HG03342 (cell line): ENCODE data around the gene DDX20.
A peak's percentile ranks its signal among the peaks of the same experiment; 100 is the strongest.
"Not testable (repeated sequence)": the region's sequence is repeated elsewhere in the genome, so short reads cannot be mapped to it uniquely, and the experiment has no call there.

Experiments
- ATAC-seq: cut with Tn5 transposase; IDR thresholded peaks from one replicate; pipeline ENCODE4 v1.9.1; 2021; ENCODE audit warnings: mild to moderate bottlenecking, moderate library complexity; ENCODE audit not compliant: unreplicated experiment

DDX20 gene

DNA sequence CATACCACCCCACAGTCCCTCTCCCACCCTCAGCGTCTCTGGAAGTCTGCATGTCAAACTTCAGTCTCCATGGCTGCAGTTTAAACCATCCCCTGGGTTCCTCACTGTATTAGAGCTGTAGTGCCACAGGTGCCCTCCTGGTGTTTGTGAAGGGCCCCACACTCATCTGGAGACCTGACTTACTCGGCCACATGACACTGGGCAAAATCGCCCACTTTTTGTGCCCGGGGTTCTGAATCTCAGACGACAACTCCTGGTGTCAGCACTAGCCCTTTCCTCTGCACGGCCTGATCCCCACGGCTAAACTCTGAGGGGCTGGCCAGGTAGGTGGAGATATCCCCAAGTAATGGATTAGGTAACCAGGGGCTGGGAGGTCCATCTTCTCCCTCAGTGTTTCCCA, 23.0 kb upstream of the DDX20 start:
- ATAC-seq = no peak

DNA sequence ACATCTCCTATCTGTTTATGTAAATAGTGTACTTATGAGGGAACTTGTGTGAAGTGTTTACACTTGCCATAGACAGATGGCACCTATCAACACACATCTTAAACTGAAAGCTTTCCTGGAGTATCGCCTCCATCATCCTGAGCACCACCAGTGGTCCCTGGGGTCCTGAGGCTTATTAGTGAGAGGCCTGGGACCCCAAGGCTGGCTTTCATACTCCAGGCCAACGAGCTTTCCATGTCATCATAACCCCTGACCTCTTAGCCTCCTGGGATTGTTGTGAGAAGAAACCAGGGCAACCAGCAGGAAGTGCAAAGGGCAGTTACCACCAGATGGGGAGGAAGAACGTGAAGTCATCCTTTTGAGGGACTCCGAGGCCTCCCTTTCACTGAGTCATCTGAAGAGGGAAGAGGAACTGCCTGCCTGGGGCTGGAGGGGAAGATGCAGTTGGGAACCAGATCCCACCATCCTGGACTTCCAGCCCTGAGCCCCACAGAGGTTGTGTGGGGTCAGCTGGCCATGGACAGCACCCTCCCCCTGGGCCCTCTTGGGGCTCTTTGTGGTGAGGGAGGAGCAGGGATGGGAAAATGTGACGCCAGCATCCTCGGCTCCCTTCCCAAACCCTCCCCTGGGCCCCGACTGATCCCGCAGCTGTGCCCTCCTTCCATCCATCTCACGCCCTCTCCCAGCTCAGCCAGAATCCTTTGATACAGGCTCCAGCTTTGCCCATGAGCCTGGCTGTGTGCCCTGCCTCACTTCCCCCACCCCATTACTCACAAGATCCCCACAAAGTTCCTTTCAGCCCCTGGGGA, 22.3 kb upstream of the DDX20 start:
- no peak for ATAC-seq

DNA sequence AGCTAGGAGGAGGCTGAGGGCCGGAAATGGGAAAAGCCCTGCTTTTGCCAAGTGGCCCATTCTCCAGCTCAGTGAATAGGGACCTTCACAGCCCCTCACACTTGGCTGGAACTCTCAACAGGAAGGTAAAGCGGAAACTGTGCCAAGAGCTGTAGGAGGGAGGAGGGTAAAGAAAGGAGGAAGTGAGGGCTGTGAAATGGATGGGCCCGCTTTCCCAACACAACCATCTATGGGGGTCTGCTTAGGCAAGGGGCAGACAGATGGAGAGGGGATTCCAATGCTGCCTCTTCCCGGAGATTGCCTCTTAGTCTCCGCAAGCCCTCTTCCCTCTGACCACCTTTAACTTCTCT, 21.7 kb upstream of the DDX20 start:
- no peak for ATAC-seq

DNA sequence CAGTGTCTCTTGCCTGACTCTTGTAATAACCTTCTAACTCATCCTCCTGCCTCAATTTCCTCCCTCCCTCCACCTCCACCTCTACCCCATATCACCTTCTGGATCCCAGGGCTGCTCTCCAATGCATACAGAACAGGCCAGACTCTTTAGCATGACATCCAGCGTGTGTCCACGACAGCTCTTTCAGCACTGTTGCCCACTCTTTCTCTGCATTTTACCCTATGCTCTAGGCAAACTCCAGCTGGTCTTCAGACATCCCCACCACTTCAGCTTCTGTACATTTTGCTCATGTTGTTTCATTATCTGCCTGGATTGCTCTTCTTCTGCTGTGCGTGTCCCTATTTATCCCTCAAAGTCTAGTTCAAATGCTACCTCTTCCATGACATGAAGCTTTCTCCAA, 21.3 kb upstream of the DDX20 start:
- ATAC-seq = no peak

DNA sequence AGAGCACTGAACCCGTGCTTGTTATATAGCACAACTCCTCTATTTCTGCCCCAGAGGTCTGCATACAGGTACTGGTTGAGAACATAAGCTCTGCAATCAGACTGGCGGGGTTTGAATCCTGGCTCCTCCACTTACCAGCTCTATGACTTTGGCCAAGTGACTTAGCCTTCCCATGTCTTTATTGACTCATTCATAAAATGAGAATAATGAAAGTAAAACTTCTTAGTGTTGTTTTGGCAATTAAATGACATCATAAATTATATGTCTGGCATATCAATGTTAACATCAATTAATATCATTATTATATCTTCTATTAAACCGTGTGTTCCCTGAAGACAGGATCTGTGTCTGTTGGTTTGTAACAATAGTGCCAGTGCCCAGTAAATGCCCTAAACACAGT, 20.8 kb upstream of the DDX20 start:
- no peak for ATAC-seq

DNA sequence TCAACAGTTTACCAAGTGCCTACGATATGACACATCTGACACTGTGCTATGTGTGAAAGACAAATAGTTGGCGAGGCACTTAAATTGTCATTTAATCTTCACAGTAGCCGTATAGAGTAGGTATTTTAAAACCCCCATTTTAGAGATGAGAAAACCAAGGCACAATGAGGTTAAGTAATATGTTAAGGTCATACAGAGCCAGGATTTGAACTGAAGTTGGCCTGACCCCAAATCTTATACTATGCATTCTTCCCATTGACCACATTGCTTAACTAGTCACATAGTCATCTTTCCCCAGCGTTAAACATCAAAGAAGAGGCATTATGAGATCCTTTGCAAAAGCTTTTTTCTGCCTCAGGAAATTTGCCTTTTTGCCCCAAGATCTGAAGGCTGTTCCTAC, 20.4 kb upstream of the DDX20 start:
- ATAC-seq = no peak

DNA sequence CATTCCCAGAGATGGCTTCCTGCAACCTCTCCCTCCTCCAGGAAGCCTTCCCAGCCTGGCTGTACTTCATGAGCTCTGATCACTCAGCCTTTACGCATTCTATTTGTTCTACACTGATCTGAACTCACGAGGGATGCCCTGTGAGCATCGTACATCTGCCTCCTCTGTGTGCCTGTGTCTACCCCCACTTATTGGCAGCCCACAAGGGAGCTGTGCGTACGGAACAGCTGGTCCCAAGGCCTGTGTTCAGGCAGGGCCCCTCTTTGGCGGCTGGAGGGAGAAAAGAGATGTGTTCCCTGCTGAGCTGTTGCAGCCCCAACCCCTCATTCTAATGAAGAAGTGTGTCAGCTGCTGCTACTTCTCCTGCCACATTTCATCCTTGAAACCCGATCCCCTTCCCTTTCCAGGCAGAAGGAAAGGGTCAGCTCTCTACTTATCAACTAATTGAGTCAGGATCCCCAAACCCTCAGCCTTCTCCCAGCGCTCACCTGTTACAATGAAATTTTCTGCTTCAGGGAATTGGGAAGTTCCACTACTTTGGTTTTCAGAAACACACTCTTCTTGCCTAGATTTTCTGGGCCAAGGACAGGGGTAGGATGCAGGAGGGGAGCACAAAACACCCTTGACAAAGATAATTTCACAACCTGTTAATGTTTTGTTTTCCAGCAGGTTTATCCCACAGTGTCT, 19.7 kb upstream of the DDX20 start:
- ATAC-seq = no peak

DNA sequence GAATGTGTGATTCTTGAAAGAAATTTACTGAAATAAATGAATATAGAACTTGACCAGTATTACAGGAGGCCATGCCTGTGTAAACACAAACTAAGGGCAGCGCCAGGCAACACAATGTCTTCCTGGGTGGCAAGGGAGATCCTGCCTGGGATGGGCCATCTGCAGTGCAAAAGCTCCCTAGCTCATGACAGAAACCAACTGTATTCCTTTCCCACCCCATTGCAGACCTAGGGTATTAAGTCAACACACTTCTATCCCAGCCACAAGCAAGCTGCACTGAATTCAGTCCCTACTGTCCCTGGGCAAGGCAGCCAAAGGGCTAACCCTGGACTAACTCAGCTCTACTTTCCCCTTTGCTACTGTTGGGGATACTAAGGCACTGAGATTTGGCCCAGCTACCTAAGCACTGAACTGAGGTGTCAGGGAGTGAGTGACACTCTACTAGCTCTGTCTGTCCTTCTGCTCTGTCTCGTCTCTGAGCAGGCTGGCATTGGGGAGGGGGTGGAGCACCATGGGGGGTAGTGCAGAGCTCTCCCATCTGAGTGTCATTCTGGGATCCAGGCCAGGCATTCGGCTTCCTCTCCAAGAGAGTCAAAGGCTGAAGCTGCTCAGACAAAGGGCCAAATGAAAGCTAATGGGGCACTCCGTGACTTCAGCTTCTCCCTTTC, 19.0 kb upstream of the DDX20 start:
- no peak for ATAC-seq

DNA sequence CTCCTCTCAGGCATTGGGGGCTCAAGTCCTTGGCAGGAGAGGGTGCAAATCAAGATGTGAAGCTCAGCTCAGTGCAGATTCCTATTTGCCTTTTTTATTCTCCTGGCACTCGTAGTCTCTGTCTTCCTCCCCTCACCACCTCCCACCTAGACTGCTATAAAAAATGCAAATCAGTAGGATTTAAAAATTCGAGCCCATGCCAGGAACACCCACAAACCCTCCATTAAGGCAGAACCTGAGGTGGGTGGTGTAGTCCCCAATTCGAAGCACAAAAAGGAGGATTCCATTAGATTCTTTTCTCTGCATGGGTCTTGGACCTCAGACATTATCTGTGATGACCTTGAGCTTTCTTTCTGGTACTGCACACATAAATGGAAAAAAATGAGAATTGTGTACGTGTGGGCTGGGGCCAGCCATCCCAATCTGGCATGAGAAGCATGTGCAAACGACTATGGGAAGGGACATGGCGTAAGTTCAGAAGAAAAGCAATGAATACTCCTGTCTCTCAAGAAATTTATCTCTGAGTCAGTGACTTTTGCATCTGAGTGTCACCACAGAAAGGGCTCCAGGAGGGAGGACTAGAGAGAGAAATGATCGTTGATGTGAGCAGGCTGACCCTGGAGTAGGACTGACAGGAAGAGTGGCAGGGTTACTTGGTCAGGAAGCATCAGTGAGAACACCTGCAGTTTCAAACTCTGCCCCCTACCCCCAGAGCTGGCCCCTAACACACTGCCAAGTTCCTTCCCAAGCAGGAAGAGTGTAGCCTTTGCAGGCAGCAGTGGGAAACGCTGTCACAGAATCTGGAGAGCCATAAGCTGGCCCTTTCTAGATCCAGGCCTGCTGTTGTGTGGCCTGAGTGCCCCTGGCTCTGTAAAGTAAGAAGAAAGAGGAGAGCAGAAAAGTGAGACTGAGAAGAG, 18.2 kb upstream of the DDX20 start:
- no peak for ATAC-seq

DNA sequence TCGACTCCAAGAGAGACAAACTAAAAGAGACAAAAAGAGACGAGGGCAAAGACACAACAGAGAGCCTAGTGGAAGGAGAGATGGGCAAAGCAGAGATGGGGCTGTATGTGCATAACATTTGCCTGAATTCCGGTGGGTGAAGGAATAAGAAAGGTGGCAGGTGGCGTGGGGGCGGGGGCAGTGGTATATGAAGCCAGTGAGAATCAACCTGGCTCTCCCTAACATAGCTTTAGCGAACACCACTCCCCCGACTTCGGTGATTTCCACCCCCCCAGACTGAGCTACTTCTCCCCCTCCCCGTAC, 17.6 kb upstream of the DDX20 start:
- ATAC-seq = no peak

DNA sequence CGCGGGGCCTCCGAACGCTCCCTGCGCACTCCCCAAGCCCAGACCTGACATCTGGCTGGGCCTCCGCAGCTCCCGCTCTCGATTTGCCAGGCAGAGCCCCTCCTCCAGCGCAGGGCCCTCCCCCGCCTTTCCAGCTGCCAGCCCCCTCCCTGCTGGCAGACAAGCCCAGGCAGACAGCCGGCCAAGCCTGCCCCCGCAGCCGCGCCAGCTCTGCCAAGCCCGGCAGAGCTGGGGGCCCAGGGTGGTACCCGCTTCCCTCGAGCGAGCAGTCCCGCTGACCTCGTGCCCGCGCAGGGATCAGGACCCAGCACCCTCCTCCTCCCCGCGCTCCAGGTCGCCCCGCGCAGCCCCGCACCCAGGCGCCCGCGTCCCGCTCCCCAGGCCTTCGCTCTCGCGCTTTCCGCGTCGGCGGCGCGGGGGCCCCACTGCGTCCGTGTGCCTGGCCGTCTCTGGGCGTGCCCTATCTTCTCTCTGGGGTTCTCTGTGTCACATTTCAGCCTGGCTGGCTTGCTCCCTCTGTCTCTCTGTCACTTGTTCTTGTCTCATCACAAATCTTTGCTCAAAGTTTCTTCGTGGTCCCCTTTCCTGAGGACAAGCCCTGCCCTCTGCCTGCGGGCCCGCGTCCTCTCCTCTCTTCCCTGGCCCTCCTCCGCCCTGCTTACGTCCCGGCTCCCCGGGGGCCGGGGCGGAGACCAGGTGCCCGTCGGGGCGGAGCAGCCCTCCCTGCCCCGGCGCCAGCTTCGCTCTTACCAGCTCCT, 17.1 kb upstream of the DDX20 start:
- peak; percentile 42 for ATAC-seq

DNA sequence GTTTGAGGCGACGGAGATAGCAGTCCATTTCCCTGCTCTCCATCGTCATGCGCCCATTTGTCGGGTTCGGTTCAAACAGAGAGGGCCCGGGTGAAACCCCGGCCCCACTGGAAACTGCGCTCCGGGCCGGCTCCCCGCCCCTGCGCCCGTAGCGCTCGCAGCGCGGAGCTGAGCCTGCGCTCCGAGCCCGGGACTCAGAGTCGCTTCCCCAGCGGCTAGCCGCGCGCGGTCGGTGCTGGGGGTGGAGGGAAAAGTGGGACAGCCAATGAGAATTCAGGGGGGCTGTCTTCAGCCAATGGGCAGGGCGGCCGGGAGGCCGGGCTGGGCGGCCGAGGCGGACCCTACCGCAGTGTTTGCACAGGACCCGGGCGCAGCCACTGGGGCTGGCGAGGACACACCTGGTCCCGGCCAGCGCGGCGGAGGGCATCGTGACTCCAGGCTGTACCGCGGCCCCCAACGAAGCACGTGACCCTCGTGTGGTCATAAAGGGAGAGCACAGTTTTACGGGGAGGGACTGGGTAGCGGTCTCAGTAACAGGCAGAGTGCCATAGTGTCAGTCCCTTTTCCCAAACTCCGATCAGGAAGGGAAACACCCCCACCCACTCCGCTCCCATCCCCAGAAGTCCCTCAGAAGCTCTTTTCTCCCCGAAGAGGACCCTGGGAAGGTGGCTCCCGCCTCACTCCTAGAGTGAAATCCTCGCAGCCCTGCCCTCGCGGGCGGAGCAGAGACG, 16.3 kb upstream of the DDX20 start, which contains the start of gene INKA2:
Gene INKA2, minus strand, starts transcription at position 202 of the 731 bp plus-strand sequence. Its CDS starts 153 bp downstream, at position 49.
- ATAC-seq = peak; percentile 81

DNA sequence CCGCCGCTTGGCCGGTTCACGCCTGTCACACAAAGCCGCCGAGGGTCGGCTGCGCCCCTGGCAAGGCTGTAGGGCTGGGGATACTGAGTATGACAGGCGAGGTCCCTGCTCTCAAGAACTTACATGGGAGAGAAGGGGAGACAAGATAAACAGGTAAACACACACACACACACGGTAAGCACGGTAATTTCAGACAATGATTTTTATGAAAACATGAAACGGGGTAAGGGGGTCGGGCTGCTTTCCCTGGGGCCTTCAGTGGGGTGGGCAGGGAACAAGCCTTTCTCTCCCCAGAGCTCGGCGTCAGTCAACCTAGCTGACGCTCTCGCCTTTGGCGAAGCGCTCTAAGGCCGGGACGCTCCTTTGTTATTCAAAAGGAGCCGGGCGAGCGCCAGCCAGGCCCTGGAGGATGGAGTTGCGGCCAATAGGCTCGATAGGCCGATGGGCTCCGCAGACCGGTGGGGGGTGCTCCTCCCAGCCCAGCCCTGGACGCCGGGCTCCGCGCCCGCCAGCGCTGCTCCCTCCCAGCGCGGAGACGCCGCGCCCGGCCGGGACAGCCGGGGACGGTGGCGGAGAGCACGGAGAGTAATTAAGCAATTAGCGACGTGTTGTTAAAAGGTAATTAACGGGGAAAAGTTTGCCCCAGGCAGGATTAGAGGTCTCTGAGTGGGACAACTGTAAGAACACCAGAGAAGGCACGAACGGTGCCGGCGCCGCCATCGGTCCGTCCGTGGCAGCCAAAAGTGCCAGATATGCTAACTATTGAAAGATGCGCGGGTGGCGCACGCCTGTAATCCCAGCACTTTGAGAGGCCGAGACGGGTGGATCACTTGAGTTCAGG, 15.6 kb upstream of the DDX20 start:
- no peak for ATAC-seq

DNA sequence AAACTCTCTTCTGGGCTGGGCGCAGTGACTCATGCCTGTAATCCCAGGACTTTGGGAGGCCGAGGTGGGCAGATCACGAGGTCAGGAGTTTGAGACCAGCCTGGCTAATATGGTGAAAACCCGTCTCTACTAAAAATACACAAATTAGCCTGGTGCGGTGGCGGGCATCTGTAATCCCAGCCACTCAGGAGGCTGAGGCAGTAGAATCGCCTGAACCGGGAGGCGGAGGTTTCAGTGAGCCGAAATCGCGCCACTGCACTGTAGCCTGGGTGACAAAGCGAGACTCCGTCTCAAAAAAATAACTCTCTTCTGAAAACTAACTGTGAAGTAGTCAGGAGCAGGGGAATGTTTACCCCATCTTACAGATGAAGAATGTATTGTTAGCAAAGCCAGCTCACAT, 13.4 kb upstream of the DDX20 start:
- ATAC-seq = not testable (repeated sequence)

DNA sequence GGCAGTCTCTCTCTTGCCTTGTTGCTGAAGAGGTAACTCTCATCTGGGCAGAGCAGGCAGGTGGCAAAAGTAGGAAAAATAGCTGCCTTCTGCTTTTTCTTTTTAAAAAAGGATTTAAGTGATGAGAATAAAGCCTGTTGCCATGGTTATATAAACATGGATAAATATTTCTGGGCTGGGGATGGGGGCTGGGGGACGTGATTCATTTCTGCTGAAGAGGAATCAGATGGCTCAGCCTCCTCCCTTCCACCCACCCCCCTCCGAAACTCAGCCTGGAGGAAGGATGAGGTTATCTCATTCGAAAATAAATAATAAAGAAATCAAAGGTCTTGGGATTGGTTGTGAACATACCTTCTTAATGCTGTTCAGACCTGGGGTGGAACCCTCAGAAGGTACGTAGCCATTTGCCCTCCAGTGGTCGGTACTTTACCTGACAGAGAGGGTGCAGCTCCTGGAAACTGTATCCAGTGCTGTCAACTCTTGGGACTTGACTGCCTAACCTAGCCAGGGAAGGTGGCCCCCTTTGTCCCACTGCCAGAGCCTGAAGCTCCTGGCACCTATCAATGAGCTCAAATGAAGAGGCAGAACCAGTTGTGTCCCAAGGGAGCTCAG, 12.7 kb upstream of the DDX20 start:
- no peak for ATAC-seq

DNA sequence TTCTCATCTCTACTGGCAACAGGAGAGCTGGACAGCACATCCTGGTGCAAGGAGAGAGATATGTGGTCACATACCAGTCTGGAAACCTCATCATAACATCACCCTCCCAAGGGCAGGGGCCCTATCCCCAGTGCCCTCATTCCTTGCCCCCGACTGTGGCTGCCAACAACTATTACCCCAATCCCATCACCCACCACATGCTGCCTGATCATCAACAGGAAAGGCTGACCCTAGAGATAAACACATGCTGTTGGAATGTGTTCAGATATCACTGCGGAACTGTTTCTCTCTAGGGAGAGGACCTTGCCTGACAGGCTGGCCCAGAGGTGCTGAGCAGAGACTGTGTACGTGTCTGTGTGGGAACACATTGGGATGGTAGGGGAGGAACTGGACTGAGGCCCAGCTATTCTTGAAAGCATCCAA, 12.0 kb upstream of the DDX20 start:
- no peak for ATAC-seq

DNA sequence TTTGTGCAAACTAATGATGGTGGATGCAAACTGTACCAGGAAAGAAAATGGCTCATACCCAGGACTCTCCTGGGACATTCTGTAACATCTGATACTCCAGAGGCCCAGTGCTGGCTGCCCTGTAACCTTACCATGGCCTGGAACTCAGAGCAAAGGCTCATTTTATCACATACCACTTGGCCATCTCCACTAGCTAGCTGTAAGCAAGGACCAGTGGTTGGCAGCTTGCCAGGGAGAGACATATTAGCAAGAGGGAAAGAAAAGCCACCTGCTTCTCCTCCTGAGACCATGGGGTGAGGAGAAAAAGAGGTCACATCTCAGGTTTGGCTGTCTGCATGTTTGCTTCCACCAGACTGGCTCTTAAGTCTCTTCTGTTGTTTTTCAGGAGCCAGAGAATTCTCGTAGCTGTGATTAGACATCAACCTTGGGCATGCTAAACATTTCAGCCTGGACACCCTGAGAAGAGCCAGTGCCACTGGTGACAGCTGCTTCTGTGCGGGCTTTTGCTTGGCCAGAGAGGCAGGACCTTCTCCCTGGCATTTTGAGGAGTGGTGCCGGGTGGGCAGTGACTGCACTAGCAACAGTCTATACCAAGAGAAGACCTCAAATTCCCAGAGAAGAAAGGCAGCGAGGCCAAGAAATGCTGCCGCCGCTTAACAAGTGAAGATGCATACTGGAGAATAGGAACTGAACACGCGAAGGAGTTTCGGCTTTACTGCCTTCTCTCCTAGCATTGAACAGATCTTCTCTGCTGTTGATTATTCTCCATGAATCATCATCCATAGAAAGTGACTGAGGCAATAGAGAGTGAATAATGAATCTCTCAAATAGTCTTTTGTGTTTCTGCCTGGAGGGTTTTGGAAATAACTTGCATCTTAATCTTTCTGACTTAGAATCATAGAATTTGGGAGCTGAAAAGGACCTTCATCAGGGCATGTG, 9.8 kb upstream of the DDX20 start:
- no peak for ATAC-seq
